GM23338 (cell line): ENCODE measurements around the gene OOSP3. TPM values are rescaled to one million over a fixed set of nuclear protein-coding genes. Genes with fewer than 3 reads are reported as not detected.

Experiments
- ATAC-seq: fragments of 200-7000 bp; cut with Tn5 transposase; 3 replicates; pipeline ENCODE4 v1.9.1; 2020
- DNase-seq: peaks from one replicate; pipeline ENCODE4 v3.0.0-alpha.2; 2015; ENCODE audit warnings: low spot score
- H2AFZ ChIP-seq: fragments of 200-600 bp; sonication (generic); 2 replicates; pipeline ENCODE4 v1.8.0; 2016; ENCODE audit warnings: antibody characterized with exemption, mild to moderate bottlenecking, moderate library complexity
- H3F3A ChIP-seq: fragments of 200-600 bp; sonication (generic); replicated peaks from 2 replicates; pipeline ENCODE4 v1.8.0; 2017; ENCODE audit warnings: antibody characterized with exemption, mixed run types, low read depth
- H3K27ac ChIP-seq: fragments of 200-600 bp; sonication (generic); 2 replicates; pipeline ENCODE4 v1.6.1; 2016; ENCODE audit warnings: low read depth
- H3K27me3 ChIP-seq: fragments of 200-600 bp; sonication (generic); 2 replicates; pipeline ENCODE4 v1.8.0; 2016; ENCODE audit warnings: mild to moderate bottlenecking, mixed run types, moderate library complexity; ENCODE audit not compliant: insufficient read depth
- H3K36me3 ChIP-seq: fragments of 200-600 bp; sonication (generic); 2 replicates; pipeline ENCODE4 v1.8.0; 2016; ENCODE audit warnings: mild to moderate bottlenecking; ENCODE audit not compliant: insufficient read depth
- H3K4me1 ChIP-seq: fragments of 200-600 bp; sonication (generic); 2 replicates; pipeline ENCODE4 v1.8.0; 2016; ENCODE audit warnings: mild to moderate bottlenecking, moderate library complexity; ENCODE audit not compliant: insufficient read depth
- H3K4me2 ChIP-seq: fragments of 200-600 bp; sonication (generic); 2 replicates; pipeline ENCODE4 v1.7.1; 2017; ENCODE audit warnings: mixed run types
- H3K4me3 ChIP-seq: fragments of 200-600 bp; sonication (generic); 2 replicates; pipeline ENCODE4 v1.6.1; 2016; ENCODE audit warnings: mixed run types
- H3K79me2 ChIP-seq: fragments of 200-600 bp; sonication (generic); replicated peaks from 2 replicates; pipeline ENCODE4 v1.8.0; 2017; ENCODE audit warnings: mild to moderate bottlenecking; ENCODE audit not compliant: insufficient read depth
- H3K9me2 ChIP-seq: fragments of 200-600 bp; sonication (generic); 2 replicates; pipeline ENCODE4 v1.8.0; 2017; ENCODE audit not compliant: insufficient read depth
- H4K20me1 ChIP-seq: fragments of 200-600 bp; sonication (generic); replicated peaks from 2 replicates; pipeline ENCODE4 v1.8.0; 2017; ENCODE audit warnings: mild to moderate bottlenecking; ENCODE audit not compliant: insufficient read depth
- H3K27ac Mint-ChIP-seq: 2 replicates; pipeline ENCODE4 v1.8.0; 2020; ENCODE audit warnings: inconsistent platforms, mild to moderate bottlenecking, moderate library complexity, mixed read lengths
- H3K27me3 Mint-ChIP-seq: 3 replicates; pipeline ENCODE4 v1.8.0; 2022; ENCODE audit warnings: low read depth, mild to moderate bottlenecking, moderate library complexity, mixed read lengths, inconsistent platforms; ENCODE audit not compliant: insufficient read depth, poor library complexity
- H3K36me3 Mint-ChIP-seq: 3 replicates; pipeline ENCODE4 v1.8.0; 2021; ENCODE audit warnings: low read depth, mild to moderate bottlenecking, inconsistent platforms, moderate library complexity, mixed read lengths
- H3K4me1 Mint-ChIP-seq: 3 replicates; pipeline ENCODE4 v1.8.0; 2020; ENCODE audit warnings: mild to moderate bottlenecking, inconsistent platforms, mixed read lengths
- H3K4me3 Mint-ChIP-seq: 3 replicates; pipeline ENCODE4 v1.8.0; 2021; ENCODE audit warnings: moderate library complexity, mild to moderate bottlenecking, inconsistent platforms, mixed read lengths
- H3K9me3 Mint-ChIP-seq: 3 replicates; pipeline ENCODE4 v1.8.0; 2020; ENCODE audit warnings: moderate library complexity, mild to moderate bottlenecking, inconsistent platforms, mixed read lengths
- CREB1 ChIP-seq: fragments of 250-450 bp; sonication (Bioruptor Pico); IDR thresholded peaks from 2 replicates; pipeline ENCODE4 v1.5.0; 2020; ENCODE audit warnings: low read depth, mild to moderate bottlenecking, moderate library complexity
- CTCF ChIP-seq, 2 experiments: fragments of 200-600 bp in 1 of 2; sonication (generic) in 1 of 2; conservative IDR thresholded peaks; 2 replicates each; pipeline versions ENCODE4 v1.5.1 to v1.6.1; 2016 to 2017; ENCODE audit warnings: antibody characterized with exemption in 2 of 2, low read depth in 2 of 2, mild to moderate bottlenecking in 2 of 2, moderate library complexity in 1 of 2
- ETS1 ChIP-seq: IDR thresholded peaks from 2 replicates; pipeline ENCODE4 v1.6.1; 2016; ENCODE audit warnings: antibody characterized with exemption
- EZH2 ChIP-seq: fragments of 200-600 bp; sonication (generic); IDR thresholded peaks from one replicate; pipeline ENCODE4 v1.8.0; 2017; ENCODE audit warnings: antibody characterized with exemption, mild to moderate bottlenecking, low read depth; ENCODE audit not compliant: unreplicated experiment
- EZH2phosphoT487 ChIP-seq: fragments of 200-600 bp; sonication (generic); IDR thresholded peaks from one replicate; pipeline ENCODE4 v1.8.1; 2018; ENCODE audit warnings: antibody characterized with exemption; ENCODE audit not compliant: unreplicated experiment
- JUNB ChIP-seq: IDR thresholded peaks from one replicate; pipeline ENCODE4 v1.6.1; 2016; ENCODE audit warnings: antibody characterized with exemption; ENCODE audit not compliant: unreplicated experiment
- NANOG ChIP-seq: IDR thresholded peaks from 2 replicates; pipeline ENCODE4 v1.6.1; 2016; ENCODE audit warnings: antibody characterized with exemption, borderline replicate concordance
- REST ChIP-seq: IDR thresholded peaks from one replicate; pipeline ENCODE4 v1.6.1; 2018; ENCODE audit warnings: antibody characterized with exemption; ENCODE audit not compliant: unreplicated experiment
- ZNF114 ChIP-seq: fragments of 250-450 bp; sonication (Bioruptor Pico); IDR thresholded peaks from 2 replicates; pipeline ENCODE4 v1.5.0; 2020; ENCODE audit warnings: mild to moderate bottlenecking, moderate library complexity
- ZNF462 ChIP-seq: fragments of 250-450 bp; sonication (Bioruptor Pico); IDR thresholded peaks from 2 replicates; pipeline ENCODE4 v1.5.0; 2020; ENCODE audit warnings: mild to moderate bottlenecking, moderate library complexity
- polyA plus RNA-seq: library from polyadenylated mRNA; unstranded; fragments of >200 nt; fragmentation: Nextera tagmentation; extraction: Ambion mirVana; gene quantifications from 2 replicates; pipeline ENCODE4 v1.2.1, GENCODE V29; 2016
- total RNA-seq: library from RNA; depleted of rRNA; stranded (reverse); fragments of >200 nt; shearing (Covaris generic); gene quantifications from 2 replicates; pipeline ENCODE4 v1.2.3, GENCODE V29; 2014

OOSP3 gene
- total and polyA plus RNA-seq, 2 experiments from 2014 or later = not detected

- H3K36me3 ChIP-seq = no peaks in the 10 kb centered on the region
- Mint-ChIP-seq H3K36me3 (no peaks in the 10 kb centered on the region), H3K4me1 (peaks cover 6% of the 10 kb centered on the region), H3K4me3 (no peak overlapping the region), H3K9me3 (no peaks in the 10 kb centered on the region), H3K27ac (0 out of 2 replicates have a peak overlapping the region, but pooled peaks have one; percentile 39), H3K27me3 (peaks cover 2% of the 10 kb centered on the region)
- H3K4me1 ChIP-seq = peaks cover 15% of the 10 kb centered on the region
- 0 out of 2 replicates have a peak overlapping the region, but pooled peaks have one; percentile 13 for H2AFZ ChIP-seq
- no peaks in the 10 kb centered on the region for H3F3A ChIP-seq
- no peaks in the 10 kb centered on the region for H3K79me2 ChIP-seq
- H3K4me2 ChIP-seq = peak overlapping the region; percentile 60; the same call in 1 of the 2 replicates
- no peak overlapping the region for H3K4me3 ChIP-seq
- TF ChIP-seq NANOG (no peak), EZH2phosphoT487 (no peak), ETS1 (no peak), ZNF462 (CRISPR knock-in tag) (no peak)
- H3K27me3 ChIP-seq = no peaks in the 10 kb centered on the region
- H4K20me1 ChIP-seq = no peaks in the 10 kb centered on the region
- H3K9me2 ChIP-seq = no peaks in the 10 kb centered on the region
- DNase-seq (no peak), ATAC-seq (no peak)
- no peak overlapping the region for H3K27ac ChIP-seq
Measured at GRCh38 chr11:59846556-59846955, 32.0 kb upstream of the OOSP3 start.

- Histone ChIP-seq H3K9me2 (0 out of 2 replicates have a peak, but pooled peaks cover 2% of the 10 kb centered on the region), H3K4me3 (no peak overlapping the region), H3K4me1 (peaks cover 15% of the 10 kb centered on the region), H3K36me3 (no peaks in the 10 kb centered on the region), H3K79me2 (no peaks in the 10 kb centered on the region), H3K27ac (no peak overlapping the region), H3K4me2 (no peak overlapping the region), H2AFZ (no peak overlapping the region), H3K27me3 (no peaks in the 10 kb centered on the region), H3F3A (no peaks in the 10 kb centered on the region), H4K20me1 (no peaks in the 10 kb centered on the region)
- no peaks in the 10 kb centered on the region for H3K9me3 Mint-ChIP-seq
- H3K27me3 Mint-ChIP-seq = peaks cover 2% of the 10 kb centered on the region
- no peak overlapping the region for H3K4me3 Mint-ChIP-seq
- no peak for DNase-seq
- no peak overlapping the region for H3K27ac Mint-ChIP-seq
- no peaks in the 10 kb centered on the region for H3K36me3 Mint-ChIP-seq
- no peak for ATAC-seq
- peaks cover 6% of the 10 kb centered on the region for H3K4me1 Mint-ChIP-seq
- TF ChIP-seq REST (no peak), ZNF114 (CRISPR knock-in tag) (no peak), EZH2phosphoT487 (no peak), JUNB (no peak), CTCF (conservative IDR thresholded peaks at IDR 0.05; ENCODE audit: low read depth in 2 of 2) (no peak), CREB1 (CRISPR knock-in tag) (no peak), EZH2 (no peak)
Measured at GRCh38 chr11:59847626-59848025, 31.0 kb upstream of the OOSP3 start.
